ENCODE data around the gene RBM47.
"Not testable (repeated sequence)": the region's sequence is repeated elsewhere in the genome, so short reads cannot be mapped to it uniquely, and the experiment has no call there.

RBM47 gene

GRCh38 chr4:40530961-40531635 lies 98.6 kb downstream of the RBM47 start:
- no peak for DNase-seq

DNA sequence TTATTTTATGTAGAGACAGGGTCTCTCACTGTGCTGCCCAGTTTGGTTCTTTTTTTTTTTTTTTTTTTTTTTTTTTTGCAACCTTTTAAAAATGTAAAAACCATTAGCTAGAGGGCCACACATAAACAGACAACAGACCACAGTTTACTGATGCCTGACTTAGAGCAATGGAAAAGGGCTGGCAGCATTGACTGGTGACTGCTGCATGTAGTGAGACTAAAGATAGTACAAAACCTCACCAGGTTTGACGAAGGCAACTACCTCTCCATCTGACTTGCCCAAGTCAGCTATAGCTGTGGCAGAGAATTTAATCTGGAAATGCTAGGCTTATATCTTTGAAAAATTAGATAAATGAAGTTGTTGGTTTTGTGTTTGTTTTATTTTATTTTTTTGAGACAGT lies 102.9 kb downstream of the RBM47 start:
- no peak for DNase-seq

DNA sequence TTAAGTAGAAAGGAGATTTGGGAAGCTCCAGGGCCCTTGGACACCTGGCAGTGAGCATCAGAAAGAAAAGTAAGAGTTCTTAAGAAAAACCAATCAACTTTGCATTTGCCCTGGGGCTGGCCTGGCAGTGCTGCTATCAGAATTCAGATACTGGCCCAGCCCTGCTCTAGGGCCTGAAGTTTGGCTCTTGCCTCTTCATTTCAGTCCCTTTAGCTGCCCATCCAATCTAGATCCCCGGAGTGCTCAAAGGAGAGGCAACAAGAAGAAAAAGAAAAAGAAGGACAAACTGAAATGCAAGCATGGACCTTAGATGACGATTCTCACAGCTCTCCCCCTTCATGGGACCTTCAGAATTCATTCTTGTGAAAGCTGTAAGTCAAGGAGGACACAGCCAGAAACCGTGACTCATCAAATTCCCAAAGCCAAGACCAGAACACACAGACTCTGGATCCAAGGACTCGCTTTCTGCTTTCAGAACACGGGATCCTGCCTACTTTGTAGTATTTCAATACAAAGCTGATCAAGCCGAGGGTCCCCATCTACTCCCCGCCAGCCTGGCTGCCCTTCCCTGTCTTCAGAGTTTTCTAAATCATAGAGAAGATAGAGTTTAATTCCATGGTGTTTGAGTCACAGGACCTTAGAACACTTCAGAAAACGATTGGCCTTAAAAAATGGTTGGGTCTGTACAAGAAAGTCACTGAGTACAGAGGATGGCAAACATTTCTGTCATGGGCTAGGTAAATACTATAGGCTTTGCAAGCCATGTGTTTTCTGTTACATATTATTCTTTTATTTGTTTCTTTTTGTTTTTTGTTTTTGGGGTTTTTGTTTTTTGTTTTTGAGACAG lies 103.7 kb downstream of the RBM47 start:
- no peak for DNase-seq

DNA sequence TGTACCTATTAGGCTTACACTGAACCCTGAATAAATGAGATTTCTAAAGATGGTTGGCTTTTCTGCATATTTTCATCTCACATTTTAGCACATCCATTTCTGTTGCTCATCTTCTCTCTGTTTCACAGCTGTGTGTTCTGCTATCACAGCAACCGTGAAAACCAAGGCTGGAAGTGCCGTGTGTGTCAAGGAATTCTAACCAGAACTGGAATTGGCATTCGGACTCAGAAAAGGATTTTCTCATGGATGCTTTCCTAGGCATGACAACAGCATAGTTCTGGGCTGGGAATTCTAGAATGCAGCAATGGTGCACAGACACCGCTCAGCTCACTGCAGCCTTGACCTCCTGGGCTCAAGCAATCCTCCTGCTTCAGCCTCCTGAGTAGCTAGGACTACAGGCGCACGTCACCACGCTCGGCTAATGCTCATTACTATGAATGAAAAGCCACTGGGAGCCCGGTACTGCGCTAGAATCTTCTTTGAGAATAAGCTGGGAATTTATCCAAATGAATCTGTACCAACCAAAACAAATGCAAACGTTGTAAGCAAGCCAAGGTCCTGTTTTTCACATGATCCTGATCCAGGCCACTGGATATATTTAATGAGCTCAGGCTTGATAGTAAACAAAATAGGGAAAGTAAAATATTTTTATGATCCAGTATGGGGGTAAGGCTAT lies 105.2 kb downstream of the RBM47 start:
- no peak for DNase-seq

GRCh38 chr4:40523581-40523980 lies 106.1 kb downstream of the RBM47 start:
- DNase-seq = no peak

GRCh38 chr4:40521957-40522356 lies 107.7 kb downstream of the RBM47 start:
- DNase-seq = no peak

- no peak for DNase-seq
Measured at GRCh38 chr4:40520533-40520932, 109.1 kb downstream of the RBM47 start.

DNA sequence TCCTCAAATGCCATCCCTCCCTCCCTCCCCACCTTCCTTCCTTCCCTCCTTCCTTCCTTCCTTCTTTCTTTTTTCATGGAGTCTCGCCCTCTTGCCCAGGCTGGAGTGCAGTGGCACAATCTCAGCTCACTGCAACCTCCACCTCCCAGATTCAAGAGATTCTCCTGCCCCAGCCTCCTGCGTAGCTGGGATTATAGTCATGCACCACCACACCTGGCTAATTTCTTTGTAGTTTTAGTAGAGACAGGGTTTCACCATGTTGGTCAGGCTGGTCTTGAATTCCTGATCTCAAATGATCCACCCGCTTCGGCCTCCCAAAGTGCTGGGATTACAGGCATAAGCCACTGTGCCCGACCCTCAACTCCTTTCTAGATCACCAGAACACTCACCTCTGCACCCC lies 112.6 kb downstream of the RBM47 start:
- not testable (repeated sequence) for DNase-seq

DNA sequence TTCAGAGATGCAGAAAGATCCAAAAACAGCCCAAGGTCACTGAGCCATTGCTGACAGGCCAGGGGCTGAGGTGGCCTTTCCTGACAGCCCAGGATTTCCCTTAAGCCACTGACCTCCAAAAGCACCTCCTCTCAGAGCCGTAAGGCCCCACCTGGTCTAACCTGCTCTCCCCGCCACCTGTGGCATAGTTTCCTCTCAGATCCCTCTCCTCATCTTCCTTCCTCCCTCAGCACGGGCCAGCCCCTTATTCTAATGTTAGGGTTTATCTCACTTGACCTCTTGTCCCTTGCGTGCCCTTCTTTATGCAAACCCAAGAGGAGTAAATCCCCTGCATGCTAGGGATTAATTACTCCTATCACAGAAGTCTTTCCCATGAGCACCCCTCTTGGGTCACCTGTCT lies 113.0 kb downstream of the RBM47 start:
- no peak for DNase-seq

GRCh38 chr4:40515398-40516293 lies 114.0 kb downstream of the RBM47 start:
- DNase-seq = peak; percentile 42

DNA sequence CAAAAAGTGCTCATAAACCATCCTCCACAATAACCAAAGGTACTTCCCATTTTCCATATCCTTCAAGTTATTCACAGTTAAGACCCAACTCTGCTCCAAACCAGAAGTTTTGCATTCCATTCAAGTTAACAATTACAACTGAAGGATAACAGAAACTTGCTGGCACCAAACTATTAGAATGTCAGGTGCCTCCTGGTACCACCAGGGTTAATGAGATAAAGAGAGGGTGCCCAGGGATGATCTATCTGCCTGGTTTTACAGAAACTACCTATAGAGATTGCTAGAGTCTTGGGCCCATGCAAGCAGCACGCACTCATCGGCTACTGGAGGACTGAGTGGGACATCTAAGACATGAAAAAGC lies 114.6 kb downstream of the RBM47 start:
- DNase-seq = peak; percentile 47

GRCh38 chr4:40514497-40514951 lies 115.1 kb downstream of the RBM47 start:
- DNase-seq = peak; percentile 60

DNA sequence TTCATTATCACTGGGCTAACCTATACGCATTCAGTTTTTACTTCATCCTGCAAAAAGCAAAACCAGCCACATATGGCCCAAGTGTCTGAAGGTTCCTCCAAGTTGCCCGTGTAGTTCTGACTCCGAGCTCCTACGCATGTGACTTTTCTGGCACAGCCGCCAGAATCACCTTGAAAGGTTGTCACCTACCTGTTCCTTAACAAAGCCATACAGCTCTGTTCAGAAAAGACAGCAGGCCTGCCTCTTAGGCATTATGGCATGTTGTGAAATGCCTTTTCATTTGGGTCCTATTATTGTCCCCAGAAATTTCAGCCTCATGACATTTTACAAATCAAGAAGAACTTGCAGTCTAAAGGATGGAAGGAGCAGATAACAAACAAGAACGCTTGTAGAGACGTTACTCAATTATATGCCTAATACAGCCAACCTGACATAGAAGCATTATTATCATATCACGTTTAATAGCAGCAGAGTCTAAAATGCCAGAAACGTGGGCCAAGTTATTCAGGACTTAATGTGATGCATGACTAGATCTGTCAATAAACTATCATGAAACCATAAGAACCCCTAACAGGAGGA lies 118.5 kb downstream of the RBM47 start:
- DNase-seq = no peak

DNA sequence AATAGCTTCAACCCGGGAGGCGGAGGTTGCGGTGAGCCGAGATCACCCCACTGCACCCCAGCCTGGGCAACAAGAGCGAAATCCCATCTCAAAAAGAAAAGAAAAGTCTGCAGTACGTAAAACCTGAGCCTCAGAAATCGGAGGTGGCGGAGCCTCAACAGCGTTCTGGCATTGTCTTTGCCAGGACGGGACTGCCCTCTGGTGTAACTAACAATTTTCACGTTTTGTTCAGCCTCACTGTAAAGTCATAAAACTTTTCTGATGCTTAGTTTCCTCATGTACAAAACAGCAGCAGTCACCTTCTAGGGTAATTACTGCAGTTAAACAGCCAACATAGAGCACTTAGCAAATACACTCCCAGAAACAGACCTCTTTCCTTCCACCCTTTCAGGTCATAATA lies 121.7 kb downstream of the RBM47 start:
- DNase-seq = no peak

- no peak for DNase-seq
Measured at GRCh38 chr4:40506492-40506891, 123.2 kb downstream of the RBM47 start.

GRCh38 chr4:40506066-40506465 lies 123.6 kb downstream of the RBM47 start:
- DNase-seq = no peak

DNA sequence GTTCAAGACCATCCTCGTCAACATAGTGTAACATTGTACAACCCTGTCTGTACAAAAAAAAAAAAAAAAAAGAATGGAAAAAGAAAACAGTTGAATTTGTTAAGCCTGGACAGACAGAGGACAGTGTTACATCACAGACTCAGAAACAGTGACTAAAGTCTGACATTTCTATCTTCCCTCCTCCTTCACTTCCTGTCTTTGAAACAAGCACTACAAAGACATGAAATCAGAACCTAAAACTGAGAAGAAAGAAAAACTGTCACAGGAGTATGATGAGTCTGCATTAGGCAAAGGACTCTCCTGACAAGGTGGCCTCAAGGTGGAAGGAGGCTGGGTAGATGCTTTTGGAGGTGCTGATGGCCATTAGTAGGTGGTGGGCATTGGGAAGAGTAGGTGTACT lies 126.7 kb downstream of the RBM47 start:
- no peak for DNase-seq

DNA sequence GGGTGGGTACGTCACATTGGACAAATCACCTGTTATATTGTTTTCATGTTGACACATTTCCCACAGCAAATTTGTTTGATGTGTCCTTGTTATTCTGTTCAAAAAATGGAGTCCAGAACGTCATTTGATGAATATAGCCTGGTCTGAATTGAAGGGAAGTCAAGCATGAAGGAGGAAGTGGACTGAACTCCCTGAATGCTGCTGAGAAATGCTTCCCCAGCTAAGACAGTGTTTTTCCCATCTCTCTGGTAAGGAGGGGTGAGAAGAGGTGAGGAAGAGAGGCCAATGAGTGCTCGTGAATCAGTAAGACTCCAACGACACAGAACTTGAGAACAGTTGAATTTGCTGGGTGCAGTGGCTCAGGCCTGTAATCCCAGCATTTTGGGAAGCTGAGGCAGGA lies 127.4 kb downstream of the RBM47 start:
- DNase-seq = no peak

- DNase-seq = no peak
Measured at GRCh38 chr4:40500781-40501180, 128.9 kb downstream of the RBM47 start.

DNA sequence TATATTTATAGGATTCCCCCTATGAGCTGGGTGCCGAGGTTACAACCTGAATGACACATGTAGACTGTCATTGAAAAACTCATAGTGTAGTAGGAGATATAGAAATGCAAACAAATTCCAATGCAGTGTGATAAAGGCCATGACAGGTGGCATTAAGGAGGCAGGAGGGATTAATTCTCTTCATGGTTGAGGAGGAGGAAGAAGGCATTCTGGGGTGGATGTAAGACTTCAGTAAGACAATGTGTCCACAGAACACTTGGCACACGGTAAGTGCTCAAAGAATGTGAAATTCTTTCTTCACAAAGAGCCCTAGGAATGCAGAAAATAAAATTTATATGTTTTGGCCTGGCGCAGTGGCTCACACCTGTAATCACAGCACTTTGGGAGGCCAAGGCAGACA lies 136.5 kb downstream of the RBM47 start:
- DNase-seq = no peak

GRCh38 chr4:40492691-40493090 lies 137.0 kb downstream of the RBM47 start:
- no peak for DNase-seq

GRCh38 chr4:40490481-40490880 lies 139.2 kb downstream of the RBM47 start:
- no peak for DNase-seq
